OCI-LY1 (cell line): ENCODE results near the gene WNK1.

Experiments
- CTCF ChIP-seq: fragments of 200-600 bp; sonication (generic), shearing (Covaris generic); IDR thresholded peaks from 2 replicates; pipeline ENCODE4 v1.5.1; 2017; ENCODE audit warnings: mild to moderate bottlenecking, antibody characterized with exemption, low read length, moderate library complexity, mixed read lengths
- EZH2 ChIP-seq: fragments of 200-600 bp; sonication (generic), shearing (Covaris generic); IDR thresholded peaks from 2 replicates; pipeline ENCODE4 v1.8.0; 2017; ENCODE audit warnings: borderline replicate concordance, mixed run types, mild to moderate bottlenecking, antibody characterized with exemption, low read length, moderate library complexity, mixed read lengths

DNA sequence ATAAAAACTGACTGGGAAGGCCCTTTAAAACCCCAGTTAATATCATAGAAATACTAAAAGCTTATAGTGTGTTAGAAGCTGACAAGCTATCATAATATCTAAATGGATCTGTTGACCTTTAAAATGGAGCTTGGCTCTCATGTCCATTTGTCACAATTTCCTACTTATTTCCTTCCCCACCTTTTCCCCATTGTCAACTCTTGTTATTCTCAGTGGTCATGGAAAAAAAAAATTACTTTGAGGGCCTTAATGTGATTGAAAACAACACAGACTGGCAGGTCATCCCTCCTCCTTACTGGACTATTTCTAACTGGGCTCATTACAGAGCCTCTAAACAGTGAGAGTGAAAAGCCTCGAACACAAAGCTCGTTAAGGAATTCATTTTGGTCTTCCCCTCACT lies 13.7 kb upstream of the WNK1 start:
- no peak for TF ChIP-seq CTCF
- no peak for TF ChIP-seq EZH2
